Lower lobe of right lung (tissue), 2 donors: ENCODE results near the gene NCBP3. TPM values are rescaled to one million over a fixed set of nuclear protein-coding genes. Genes with fewer than 3 reads are reported as not detected.

Experiments
- ATAC-seq, 2 donors: fragments of 200-7000 bp; cut with Tn5 transposase; one replicate each; pipeline ENCODE4 v1.9.1; 2020 to 2022; ENCODE audit warnings: mild to moderate bottlenecking in 2 of 2, moderate library complexity in 2 of 2
- DNase-seq: peaks from one replicate; pipeline ENCODE4 v3.0.0-alpha.2; 2020
- H3K27ac ChIP-seq: fragments of 200-600 bp; one replicate; pipeline ENCODE4 v1.8.0; 2022
- H3K27me3 ChIP-seq: fragments of 200-600 bp; one replicate; pipeline ENCODE4 v1.8.0; 2022; ENCODE audit warnings: low read depth
- H3K36me3 ChIP-seq: fragments of 200-600 bp; one replicate; pipeline ENCODE4 v1.8.0; 2022; ENCODE audit warnings: mild to moderate bottlenecking
- H3K4me1 ChIP-seq: fragments of 200-600 bp; one replicate; pipeline ENCODE4 v1.8.0; 2022
- H3K4me3 ChIP-seq: fragments of 200-600 bp; one replicate; pipeline ENCODE4 v1.8.0; 2022; ENCODE audit warnings: mild to moderate bottlenecking
- H3K9me3 ChIP-seq: fragments of 200-600 bp; one replicate; pipeline ENCODE4 v1.8.0; 2022
- CTCF ChIP-seq: fragments of 200-600 bp; IDR thresholded peaks from one replicate; pipeline ENCODE4 v1.8.0; 2022; ENCODE audit warnings: antibody characterized with exemption, mild to moderate bottlenecking
- intact Hi-C: fragments of 100-400 bp; cut with DNase I; formaldehyde crosslinking; loops from one replicate; pipeline ENCODE4 v1.11.0; 2022
- total RNA-seq: library from RNA; stranded (reverse); fragmentation: NEBNext Ultra II Directional; extraction: Animal tissue kit (Norgen Biotek cat#: 25700); gene quantifications from one replicate; pipeline ENCODE4 v1.2.1, GENCODE V29; 2021
- donor health status: DM: no; HTN: yes; CAD: no; lungs with severe emphysema.

Gene NCBP3
- total RNA-seq, 1 donor from 2014 or later, result 40.3 TPM

- H3K27ac ChIP-seq, result no peak overlapping the region
Observed at GRCh38 chr17:3754066-3754457, 92.0 kb downstream of the NCBP3 start.

GRCh38 chr17:3753624-3754023, 92.4 kb downstream of the NCBP3 start:
- H3K9me3 ChIP-seq, result no peaks in the 10 kb centered on the region
- ATAC-seq (no peak), DNase-seq (no peak)
- H3K27me3 ChIP-seq, result no peaks in the 10 kb centered on the region
- intact Hi-C loops, result no loop called here
- no peaks in the 10 kb centered on the region for H3K36me3 ChIP-seq
- no peak overlapping the region for H3K27ac ChIP-seq
- no peak for TF ChIP-seq CTCF
- no peak overlapping the region for H3K4me3 ChIP-seq
- H3K4me1 ChIP-seq, result no peaks in the 10 kb centered on the region

More at GRCh38 chr17:3754066-3754457, 92.0 kb downstream of the NCBP3 start:
- no peak for DNase-seq
- H3K36me3 ChIP-seq, result no peaks in the 10 kb centered on the region
- no peak for ATAC-seq
- no peaks in the 10 kb centered on the region for H3K4me1 ChIP-seq
- TF ChIP-seq CTCF, result no peak
- intact Hi-C loops, result no loop called here
- H3K27me3 ChIP-seq, result no peaks in the 10 kb centered on the region
- H3K9me3 ChIP-seq, result no peaks in the 10 kb centered on the region
- H3K4me3 ChIP-seq, result no peak overlapping the region

Other genes starting within 250 kb of the NCBP3 start
- 3.4 TPM for gene TRPV1, start 236.8 kb downstream of the NCBP3 start, total RNA-seq
- gene SHPK, start 210.0 kb downstream of the NCBP3 start, total RNA-seq, result 10.6 TPM
- 21.1 TPM for gene CTNS, start 209.5 kb downstream of the NCBP3 start, total RNA-seq
- gene TAX1BP3, start 177.7 kb downstream of the NCBP3 start, total RNA-seq, result 82.8 TPM
- 32.9 TPM for gene EMC6, start 177.4 kb downstream of the NCBP3 start, total RNA-seq
- 2.5 TPM for gene P2RX5, start 150.1 kb downstream of the NCBP3 start, total RNA-seq
- gene HASPIN, start 122.3 kb downstream of the NCBP3 start, total RNA-seq, result 0.68 TPM
- 35.4 TPM for gene ITGAE, start 45.1 kb downstream of the NCBP3 start, total RNA-seq
- gene CAMKK1, start 46.8 kb upstream of the NCBP3 start, total RNA-seq, result 9.7 TPM
- gene P2RX1, start 70.2 kb upstream of the NCBP3 start, total RNA-seq, result 8.7 TPM
- 45.6 TPM for gene ATP2A3, start 118.2 kb upstream of the NCBP3 start, total RNA-seq